Measurements from ENCODE around the gene CAVIN1. TPM values are rescaled to one million over a fixed set of nuclear protein-coding genes. Genes with fewer than 3 reads are reported as not detected.

Gene CAVIN1
- total RNA-seq, 1 donor from 2014 or later: 681 TPM

Other genes with a start within 250 kb of the CAVIN1 start
- gene KCNH4, start 242.1 kb downstream of the CAVIN1 start, total RNA-seq: 0.55 TPM
- not detected for gene HCRT, start 237.8 kb downstream of the CAVIN1 start, total RNA-seq
- 20.0 TPM for gene GHDC, start 228.8 kb downstream of the CAVIN1 start, total RNA-seq
- 106 TPM for gene STAT5B, start 146.9 kb downstream of the CAVIN1 start, total RNA-seq
- gene STAT5A, start 134.8 kb downstream of the CAVIN1 start, total RNA-seq: 130 TPM
- gene STAT3, start 34.8 kb downstream of the CAVIN1 start, total RNA-seq: 353 TPM
- 84.1 TPM for gene ATP6V0A1, start 35.6 kb upstream of the CAVIN1 start, total RNA-seq
- 58.7 TPM for gene NAGLU, start 113.0 kb upstream of the CAVIN1 start, total RNA-seq
- 3.2 TPM for gene HSD17B1, start 129.7 kb upstream of the CAVIN1 start, total RNA-seq
- gene COASY, start 138.9 kb upstream of the CAVIN1 start, total RNA-seq: 57.3 TPM
- gene MLX, start 143.8 kb upstream of the CAVIN1 start, total RNA-seq: 50.6 TPM
- 2.2 TPM for gene PSMC3IP, start 154.5 kb upstream of the CAVIN1 start, total RNA-seq
- gene RETREG3, start 186.1 kb upstream of the CAVIN1 start, total RNA-seq: 63.9 TPM
- gene TUBG1, start 186.4 kb upstream of the CAVIN1 start, total RNA-seq: 45.2 TPM
- 17.6 TPM for gene TUBG2, start 236.0 kb upstream of the CAVIN1 start, total RNA-seq